IMR-90 (cell line): ENCODE data around the gene LYRM7. TPM values are rescaled to one million over a fixed set of nuclear protein-coding genes. Genes with fewer than 3 reads are reported as not detected.

Experiments
- ATAC-seq: fragments of 200-7000 bp; cut with Tn5 transposase; 2 replicates; pipeline ENCODE4 v1.9.1; 2020; ENCODE audit warnings: low read depth, mild to moderate bottlenecking, moderate library complexity
- BruUV-seq: library from RNA; stranded (reverse); fragments of 400-500 nt; replicated peaks from 2 replicates; lab custom pipeline; 2021; lab: Mats Ljungman, UMichigan
- CTCF ChIA-PET: fragments of 300-600 bp; formaldehyde crosslinking; extraction: SDS; loops from one replicate; lab custom pipeline; 2021; ENCODE audit warnings: antibody characterized with exemption; lab: Yijun Ruan, JAX
- POLR2A ChIA-PET: fragments of 300-600 bp; sonication (Branson Sonifier 250); formaldehyde crosslinking; loops from one replicate; lab custom pipeline; 2022; ENCODE audit warnings: antibody characterized with exemption; ENCODE audit not compliant: unreplicated experiment; lab: Charles Lee
- DNase-seq: peaks from one replicate; pipeline ENCODE4 v3.0.0; 2013
- H2AFZ ChIP-seq: replicated peaks from 2 replicates; pipeline ENCODE3; 2013; ENCODE audit warnings: low read length, mild to moderate bottlenecking; ENCODE audit not compliant: poor library complexity
- H2AK5ac ChIP-seq: 2 replicates; pipeline ENCODE4 v1.6.1; 2013; ENCODE audit warnings: low read depth, low read length, inconsistent platforms
- H2AK9ac ChIP-seq: replicated peaks from 2 replicates; pipeline ENCODE3; 2013; ENCODE audit warnings: mild to moderate bottlenecking, low read depth, low read length, moderate library complexity; ENCODE audit not compliant: poor library complexity
- H2BK120ac ChIP-seq: 2 replicates; pipeline ENCODE4 v1.6.1; 2013; ENCODE audit warnings: low read depth, low read length, inconsistent platforms
- H2BK15ac ChIP-seq: 3 replicates; pipeline ENCODE4 v1.6.1; 2013; ENCODE audit warnings: low read depth, low read length, inconsistent platforms
- H2BK20ac ChIP-seq: 2 replicates; pipeline ENCODE4 v1.6.1; 2013; ENCODE audit warnings: low read depth, mild to moderate bottlenecking, inconsistent platforms, low read length, moderate library complexity
- H2BK5ac ChIP-seq: 2 replicates; pipeline ENCODE4 v1.6.1; 2013; ENCODE audit warnings: mild to moderate bottlenecking, low read depth, low read length, inconsistent platforms; ENCODE audit not compliant: poor library complexity, severe bottlenecking
- H3K14ac ChIP-seq: replicated peaks from 2 replicates; pipeline ENCODE4 v1.6.1; 2013; ENCODE audit warnings: low read depth, low read length, inconsistent platforms
- H3K18ac ChIP-seq: 2 replicates; pipeline ENCODE4 v1.6.1; 2013; ENCODE audit warnings: low read depth, low read length, control low read depth
- H3K23ac ChIP-seq: 2 replicates; pipeline ENCODE4 v1.6.1; 2013; ENCODE audit warnings: low read depth, low read length, inconsistent platforms
- H3K27ac ChIP-seq: 2 replicates; pipeline ENCODE4 v1.5.1; 2013; ENCODE audit warnings: mild to moderate bottlenecking, control low read depth, low read length; ENCODE audit not compliant: insufficient read depth
- H3K27me3 ChIP-seq: 2 replicates; pipeline ENCODE4 v1.6.1; 2013; ENCODE audit warnings: low read length; ENCODE audit not compliant: control insufficient read depth, insufficient read depth
- H3K36me3 ChIP-seq: 2 replicates; pipeline ENCODE4 v1.6.1; 2013; ENCODE audit warnings: low read length, mixed read lengths; ENCODE audit not compliant: control insufficient read depth, insufficient read depth
- H3K4ac ChIP-seq: 2 replicates; pipeline ENCODE4 v1.6.1; 2013; ENCODE audit warnings: low read depth, low read length, inconsistent platforms
- H3K4me1 ChIP-seq: 2 replicates; pipeline ENCODE4 v1.6.1; 2013; ENCODE audit warnings: low read length, mixed read lengths; ENCODE audit not compliant: control insufficient read depth, insufficient read depth
- H3K4me2 ChIP-seq: 2 replicates; pipeline ENCODE4 v1.6.1; 2013; ENCODE audit warnings: low read depth, mild to moderate bottlenecking, control low read depth, low read length, moderate library complexity
- H3K4me3 ChIP-seq: 2 replicates; pipeline ENCODE4 v1.5.1; 2013; ENCODE audit warnings: low read depth, mild to moderate bottlenecking, control low read depth, low read length, moderate library complexity; ENCODE audit not compliant: insufficient read depth
- H3K56ac ChIP-seq: 2 replicates; pipeline ENCODE4 v1.6.1; 2013; ENCODE audit warnings: low read length, inconsistent platforms; ENCODE audit not compliant: insufficient read depth; ENCODE audit errors: extremely low read depth
- H3K79me1 ChIP-seq, 2 experiments: 2 replicates each; pipeline ENCODE4 v1.6.1; 2013; ENCODE audit warnings: low read length in 2 of 2, inconsistent platforms in 1 of 2, low read depth in 1 of 2
- H3K9ac ChIP-seq: 2 replicates; pipeline ENCODE4 v1.6.1; 2013; ENCODE audit warnings: low read depth, low read length, control low read depth
- H3K9me1 ChIP-seq: 2 replicates; pipeline ENCODE4 v1.6.1; 2013; ENCODE audit warnings: low read length, inconsistent platforms; ENCODE audit not compliant: insufficient read depth
- H3K9me3 ChIP-seq: 2 replicates; pipeline ENCODE4 v1.6.1; 2013; ENCODE audit warnings: low read length; ENCODE audit not compliant: control insufficient read depth, insufficient read depth
- H4K20me1 ChIP-seq: 2 replicates; pipeline ENCODE4 v1.6.1; 2013; ENCODE audit warnings: low read length, inconsistent platforms; ENCODE audit not compliant: insufficient read depth
- H4K5ac ChIP-seq: 2 replicates; pipeline ENCODE4 v1.6.1; 2013; ENCODE audit warnings: mild to moderate bottlenecking, low read depth, low read length, control low read depth
- H4K8ac ChIP-seq, 2 experiments: 2 replicates each; pipeline ENCODE4 v1.6.1; 2013; ENCODE audit warnings: low read depth in 2 of 2, low read length in 2 of 2, control low read depth in 1 of 2, inconsistent platforms in 1 of 2
- H4K91ac ChIP-seq: 2 replicates; pipeline ENCODE4 v1.6.1; 2013; ENCODE audit warnings: low read depth, low read length, inconsistent platforms; ENCODE audit not compliant: insufficient read depth
- BHLHE40 ChIP-seq: fragments of 150-350 bp; IDR thresholded peaks from 2 replicates; pipeline ENCODE4 v1.6.1; 2016; ENCODE audit warnings: mild to moderate bottlenecking, low read depth, low read length
- CEBPB ChIP-seq: IDR thresholded peaks from 2 replicates; pipeline ENCODE4 v1.6.1; 2012; ENCODE audit warnings: low read depth, low read length, improper control_type of control experiment
- FOS ChIP-seq: fragments of 150-350 bp; IDR thresholded peaks from 2 replicates; pipeline ENCODE4 v1.6.1; 2016; ENCODE audit warnings: low read depth, low read length
- MAFK ChIP-seq: IDR thresholded peaks from 2 replicates; pipeline ENCODE4 v1.6.1; 2012; ENCODE audit warnings: low read depth, low read length, improper control_type of control experiment
- MAZ ChIP-seq: IDR thresholded peaks from 2 replicates; pipeline ENCODE4 v1.6.1; 2012; ENCODE audit warnings: low read depth, mild to moderate bottlenecking, low read length, improper control_type of control experiment, moderate library complexity, borderline replicate concordance
- MXI1 ChIP-seq: IDR thresholded peaks from 2 replicates; pipeline ENCODE4 v1.6.1; 2012; ENCODE audit warnings: low read depth, mild to moderate bottlenecking, low read length, moderate library complexity, borderline replicate concordance
- NFE2L2 ChIP-seq: fragments of 150-350 bp; IDR thresholded peaks from 2 replicates; pipeline ENCODE4 v1.6.1; 2016; ENCODE audit warnings: low read depth, mild to moderate bottlenecking, low read length
- POLR2A ChIP-seq: IDR thresholded peaks from 2 replicates; pipeline ENCODE4 v1.6.1; 2012; ENCODE audit warnings: mild to moderate bottlenecking, low read depth, low read length
- RAD21 ChIP-seq: IDR thresholded peaks from 2 replicates; pipeline ENCODE4 v1.6.1; 2012; ENCODE audit warnings: low read length, improper control_type of control experiment
- RCOR1 ChIP-seq: IDR thresholded peaks from 2 replicates; pipeline ENCODE4 v1.6.1; 2012; ENCODE audit warnings: mild to moderate bottlenecking, low read length, improper control_type of control experiment; ENCODE audit not compliant: insufficient replicate concordance
- RFX5 ChIP-seq: IDR thresholded peaks from 2 replicates; pipeline ENCODE4 v1.8.0; 2012; ENCODE audit warnings: low read depth, mild to moderate bottlenecking, low read length, moderate library complexity
- SMC3 ChIP-seq: fragments of 150-350 bp; IDR thresholded peaks from 2 replicates; pipeline ENCODE4 v1.6.1; 2016; ENCODE audit warnings: low read depth, mild to moderate bottlenecking, antibody characterized with exemption, low read length, moderate library complexity
- USF2 ChIP-seq: fragments of 150-350 bp; IDR thresholded peaks from 2 replicates; pipeline ENCODE4 v1.6.1; 2017; ENCODE audit warnings: mild to moderate bottlenecking, antibody characterized with exemption, low read length, low read depth
- WGBS, 2 experiments: methylation state at CpG; one replicate each; pipeline versions ENCODE4 v1.1.5 to v1.1.7; 2013; ENCODE audit warnings: missing lambda C conversion rate in 2 of 2; ENCODE audit not compliant: insufficient read length in 1 of 2; ENCODE audit errors: extremely low coverage in 2 of 2; 5-methylcytosine and 5-hydroxymethylcytosine counted together
- dilution Hi-C: fragments of 300-500 bp; cut with HindIII; formaldehyde crosslinking; loops from one replicate; pipeline ENCODE4 v1.14.3; 2018; ENCODE audit warnings: low sequenced_read_pairs; ENCODE audit not compliant: unreplicated experiment
- in situ Hi-C: fragments of 300-500 bp; cut with MboI; formaldehyde crosslinking; loops from 3 replicates; pipeline ENCODE4 v1.14.3; 2019; ENCODE audit warnings: low sequenced_read_pairs, inconsistent platforms, mixed read lengths
- intact Hi-C: fragments of 100-400 bp; cut with micrococcal nuclease; formaldehyde crosslinking; loops from 2 replicates; pipeline ENCODE4 v1.10.0; 2022
- polyA plus RNA-seq, 3 experiments: library from polyadenylated mRNA; depleted of rRNA; stranded (reverse); fragments of >200 nt; gene quantifications; 2 replicates each; pipeline ENCODE4 v1.2.3, GENCODE V29; 2012; ENCODE audit warnings: low replicate concordance in 1 of 3
- total RNA-seq: library from RNA; depleted of rRNA; stranded (reverse); fragments of >200 nt; gene quantifications from 2 replicates; pipeline ENCODE4 v1.2.3, GENCODE V29; 2012
- TF ChIP-seq, protein P1 (sequence below): conservative IDR thresholded peaks from 2 replicates; pipeline ENCODE4 v1.5.1; 2012; ENCODE audit warnings: mild to moderate bottlenecking, low read depth, low read length, improper control_type of control experiment
- TF ChIP-seq, protein P2 (sequence below): fragments of 150-350 bp; IDR thresholded peaks from 2 replicates; pipeline ENCODE4 v1.6.1; 2016; ENCODE audit warnings: low read depth, mild to moderate bottlenecking, low read length, moderate library complexity, borderline replicate concordance

The LYRM7 gene
- total and polyA plus RNA-seq, 2 of the 4 experiments (the other 2 are of a cell fraction), result 2.5 to 3.4 TPM

GRCh38 chr5:131239686-131240085, 68.9 kb downstream of the LYRM7 start:
- Histone ChIP-seq H3K4me3 (no peak overlapping the region), H3K18ac (no peak overlapping the region), H3K36me3 (no peaks in the 10 kb centered on the region), H3K23ac (no peak overlapping the region), H3K27ac (no peak overlapping the region), H2AK9ac (no peak overlapping the region), H4K5ac (no peak overlapping the region), H3K14ac (no peak overlapping the region), H2BK20ac (no peak overlapping the region), H2BK120ac (no peak overlapping the region), H4K8ac (no peak overlapping the region), H3K27me3 (no peaks in the 10 kb centered on the region), H3K9me3 (no peaks in the 10 kb centered on the region), H2AK5ac (no peak overlapping the region), H3K4me1 (no peaks in the 10 kb centered on the region), H2BK5ac (no peak overlapping the region), H3K4me2 (no peak overlapping the region), H3K9ac (no peak overlapping the region), H3K79me1 (no peaks in the 10 kb centered on the region), H3K56ac (no peak overlapping the region), H3K9me1 (no peaks in the 10 kb centered on the region), H2AFZ (no peak overlapping the region), H3K4ac (no peak overlapping the region), H4K20me1 (no peaks in the 10 kb centered on the region; the same call in 1 of the 2 replicates), H2BK15ac (no peak overlapping the region), H4K91ac (no peak overlapping the region)
- CTCF ChIA-PET, result interaction anchor here (0.6 to 0.9 kb wide), 2 partner anchors 25 to 143 kb away, joined by 3 read pairs; no protein-coding TSS in a partner anchor
- intact Hi-C loops, result no loop called here
- ATAC-seq (no peak), DNase-seq (no peak)
- no peak for TF ChIP-seq RFX5
- TF ChIP-seq RAD21, result no peak
- TF ChIP-seq NFE2L2, result no peak
- TF ChIP-seq MAFK, result no peak
- TF ChIP-seq, protein P1, sequence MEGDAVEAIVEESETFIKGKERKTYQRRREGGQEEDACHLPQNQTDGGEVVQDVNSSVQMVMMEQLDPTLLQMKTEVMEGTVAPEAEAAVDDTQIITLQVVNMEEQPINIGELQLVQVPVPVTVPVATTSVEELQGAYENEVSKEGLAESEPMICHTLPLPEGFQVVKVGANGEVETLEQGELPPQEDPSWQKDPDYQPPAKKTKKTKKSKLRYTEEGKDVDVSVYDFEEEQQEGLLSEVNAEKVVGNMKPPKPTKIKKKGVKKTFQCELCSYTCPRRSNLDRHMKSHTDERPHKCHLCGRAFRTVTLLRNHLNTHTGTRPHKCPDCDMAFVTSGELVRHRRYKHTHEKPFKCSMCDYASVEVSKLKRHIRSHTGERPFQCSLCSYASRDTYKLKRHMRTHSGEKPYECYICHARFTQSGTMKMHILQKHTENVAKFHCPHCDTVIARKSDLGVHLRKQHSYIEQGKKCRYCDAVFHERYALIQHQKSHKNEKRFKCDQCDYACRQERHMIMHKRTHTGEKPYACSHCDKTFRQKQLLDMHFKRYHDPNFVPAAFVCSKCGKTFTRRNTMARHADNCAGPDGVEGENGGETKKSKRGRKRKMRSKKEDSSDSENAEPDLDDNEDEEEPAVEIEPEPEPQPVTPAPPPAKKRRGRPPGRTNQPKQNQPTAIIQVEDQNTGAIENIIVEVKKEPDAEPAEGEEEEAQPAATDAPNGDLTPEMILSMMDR, result no peak
- TF ChIP-seq POLR2A, result no peak
- TF ChIP-seq USF2, result no peak
- TF ChIP-seq RCOR1, result no peak
- TF ChIP-seq FOS, result no peak
- TF ChIP-seq, protein P2, sequence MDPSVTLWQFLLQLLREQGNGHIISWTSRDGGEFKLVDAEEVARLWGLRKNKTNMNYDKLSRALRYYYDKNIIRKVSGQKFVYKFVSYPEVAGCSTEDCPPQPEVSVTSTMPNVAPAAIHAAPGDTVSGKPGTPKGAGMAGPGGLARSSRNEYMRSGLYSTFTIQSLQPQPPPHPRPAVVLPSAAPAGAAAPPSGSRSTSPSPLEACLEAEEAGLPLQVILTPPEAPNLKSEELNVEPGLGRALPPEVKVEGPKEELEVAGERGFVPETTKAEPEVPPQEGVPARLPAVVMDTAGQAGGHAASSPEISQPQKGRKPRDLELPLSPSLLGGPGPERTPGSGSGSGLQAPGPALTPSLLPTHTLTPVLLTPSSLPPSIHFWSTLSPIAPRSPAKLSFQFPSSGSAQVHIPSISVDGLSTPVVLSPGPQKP, result no peak
- TF ChIP-seq SMC3, result no peak
- TF ChIP-seq MAZ, result no peak
- TF ChIP-seq BHLHE40, result no peak
- TF ChIP-seq MXI1, result no peak
- no peak for TF ChIP-seq CEBPB
- POLR2A ChIA-PET, result no interaction called here
- dilution Hi-C loops, result no loop called here
- WGBS, 2 experiments, result no CpG with 5 or more reads among the region's 1 CpG
- no TSS peak for BruUV-seq
- in situ Hi-C loops, result no loop called here
